Activated CD4-positive, CD25-positive, alpha-beta regulatory T cell treated with anti-CD3 and anti-CD28 coated beads, Interleukin-2, amount 50 U/mL, for 16 hours (primary cell): ENCODE measurements around the gene TOP1.

Experiments
- DNase-seq: peaks from one replicate; pipeline ENCODE4 v3.0.0-alpha.2; 2020; ENCODE audit warnings: low read depth, low spot score

Gene TOP1

DNA sequence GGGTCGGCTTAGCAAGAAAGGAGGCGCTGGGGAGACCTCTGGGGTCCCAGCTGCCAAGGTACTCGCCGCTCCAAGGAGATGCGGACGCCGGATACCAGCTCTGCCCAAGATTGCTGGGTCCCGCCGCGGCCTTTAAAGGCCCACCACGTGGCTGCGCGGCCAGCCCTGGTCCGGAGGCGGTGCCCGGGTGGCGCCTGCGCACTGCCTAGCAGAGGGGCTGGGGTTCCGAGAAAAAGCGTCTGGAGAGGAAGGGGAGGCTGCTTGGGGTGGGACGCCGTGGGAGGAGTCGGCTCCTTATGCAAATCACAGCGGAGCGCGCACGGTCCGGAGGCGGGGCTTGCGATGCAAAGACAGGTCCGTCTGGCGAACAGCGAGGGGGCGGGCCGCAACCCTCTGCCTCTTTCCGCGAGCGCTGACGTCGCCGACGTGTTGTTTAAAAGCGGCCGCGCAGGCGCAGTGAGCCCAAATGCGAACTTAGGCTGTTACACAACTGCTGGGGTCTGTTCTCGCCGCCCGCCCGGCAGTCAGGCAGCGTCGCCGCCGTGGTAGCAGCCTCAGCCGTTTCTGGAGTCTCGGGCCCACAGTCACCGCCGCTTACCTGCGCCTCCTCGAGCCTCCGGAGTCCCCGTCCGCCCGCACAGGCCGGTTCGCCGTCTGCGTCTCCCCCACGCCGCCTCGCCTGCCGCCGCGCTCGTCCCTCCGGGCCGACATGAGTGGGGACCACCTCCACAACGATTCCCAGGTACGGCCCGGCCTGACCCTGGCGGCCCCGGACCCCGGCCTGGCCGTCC, at the start of gene TOP1:
TOP1 (plus strand) TSS at position 464 of the 791 bp plus-strand sequence; CDS start at position 710, 246 bp downstream.
- peak; percentile 99 for DNase-seq

GRCh38 chr20:40979247-40979646, 49.4 kb upstream of the TOP1 start:
- DNase-seq = no peak

- no peak for DNase-seq
Observed at GRCh38 chr20:40980106-40980827, 48.4 kb upstream of the TOP1 start.

- no peak for DNase-seq
Observed at GRCh38 chr20:40980828-40981310, 47.8 kb upstream of the TOP1 start.

DNA sequence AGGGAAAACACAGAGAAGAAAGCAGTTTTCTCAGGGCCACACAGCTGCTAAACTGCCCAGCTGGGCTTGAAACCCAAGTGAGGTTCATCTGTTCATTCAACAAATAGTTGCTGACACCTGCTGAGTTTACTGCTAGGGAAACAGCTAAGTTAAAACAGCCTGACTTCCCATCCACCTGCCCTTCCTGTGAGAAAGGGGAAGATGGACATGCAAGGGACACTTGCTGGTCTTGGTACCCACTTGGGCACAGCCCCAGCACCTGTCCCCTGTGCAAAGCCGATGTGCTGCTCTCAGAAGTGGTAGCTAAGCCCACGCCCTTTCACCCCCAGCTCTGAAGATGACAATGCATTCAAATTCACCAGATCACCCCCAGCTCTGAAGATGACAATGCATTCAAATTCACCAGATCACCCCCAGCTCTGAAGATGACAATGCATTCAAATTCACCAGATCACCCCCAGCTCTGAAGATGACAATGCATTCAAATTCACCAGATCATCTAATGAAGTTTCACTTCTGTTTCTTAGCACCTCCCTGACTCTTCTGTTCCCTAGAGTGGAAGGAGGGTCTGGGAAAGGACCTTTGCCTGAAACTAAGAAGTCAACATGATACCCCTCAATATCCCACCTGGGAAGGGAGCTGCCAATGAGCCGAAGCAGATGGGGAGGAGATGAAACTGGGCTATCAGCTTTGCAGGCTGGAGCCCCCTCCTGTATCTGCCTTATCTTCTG, 46.0 kb upstream of the TOP1 start:
- DNase-seq = no peak

DNA sequence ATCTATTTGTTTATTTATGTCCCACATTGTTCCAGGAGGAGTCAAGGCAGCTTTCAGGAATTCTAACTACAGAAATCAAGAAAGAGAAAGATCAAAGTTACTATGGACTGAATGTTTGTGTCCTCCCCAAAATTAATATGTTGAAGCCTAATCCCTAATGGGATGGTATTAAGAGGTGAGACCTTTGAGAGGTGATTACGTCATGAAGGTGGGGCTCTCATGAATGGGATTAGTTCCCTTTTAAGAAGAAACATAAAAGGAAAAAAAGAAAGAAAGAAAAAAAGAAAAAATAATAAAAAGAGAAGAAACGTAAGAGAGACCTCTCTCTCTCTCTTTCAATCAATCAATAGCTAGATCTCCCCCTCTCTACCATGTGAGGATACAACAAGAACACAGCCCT, 44.7 kb upstream of the TOP1 start:
- DNase-seq = no peak

GRCh38 chr20:40984496-40984895, 44.1 kb upstream of the TOP1 start:
- DNase-seq = no peak

DNA sequence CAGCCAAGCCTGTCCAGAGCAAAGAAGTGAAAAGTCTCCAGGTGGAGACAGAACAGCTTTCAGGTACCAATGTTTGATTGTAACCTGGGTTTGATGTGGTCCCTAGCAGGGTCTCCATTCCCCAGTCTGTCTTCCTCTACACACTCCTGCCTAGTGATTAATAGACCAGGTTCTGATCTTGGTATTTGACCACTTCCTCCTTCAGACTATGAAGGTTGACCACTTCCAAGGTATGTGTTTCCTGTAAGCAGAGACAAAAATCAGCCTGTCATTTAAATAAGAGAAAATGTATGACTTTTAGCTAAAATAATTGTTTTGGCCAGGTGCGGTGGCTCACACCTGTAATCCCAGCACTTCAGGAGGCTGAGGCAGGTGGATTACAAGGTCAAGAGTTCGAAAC, 41.8 kb upstream of the TOP1 start:
- DNase-seq = no peak

GRCh38 chr20:40990542-40991120, 38.0 kb upstream of the TOP1 start:
- DNase-seq = peak; percentile 38

- no peak for DNase-seq
Observed at GRCh38 chr20:40991181-40991889, 37.3 kb upstream of the TOP1 start.

- no peak for DNase-seq
Observed at GRCh38 chr20:40992349-40993113, 36.1 kb upstream of the TOP1 start.

DNA sequence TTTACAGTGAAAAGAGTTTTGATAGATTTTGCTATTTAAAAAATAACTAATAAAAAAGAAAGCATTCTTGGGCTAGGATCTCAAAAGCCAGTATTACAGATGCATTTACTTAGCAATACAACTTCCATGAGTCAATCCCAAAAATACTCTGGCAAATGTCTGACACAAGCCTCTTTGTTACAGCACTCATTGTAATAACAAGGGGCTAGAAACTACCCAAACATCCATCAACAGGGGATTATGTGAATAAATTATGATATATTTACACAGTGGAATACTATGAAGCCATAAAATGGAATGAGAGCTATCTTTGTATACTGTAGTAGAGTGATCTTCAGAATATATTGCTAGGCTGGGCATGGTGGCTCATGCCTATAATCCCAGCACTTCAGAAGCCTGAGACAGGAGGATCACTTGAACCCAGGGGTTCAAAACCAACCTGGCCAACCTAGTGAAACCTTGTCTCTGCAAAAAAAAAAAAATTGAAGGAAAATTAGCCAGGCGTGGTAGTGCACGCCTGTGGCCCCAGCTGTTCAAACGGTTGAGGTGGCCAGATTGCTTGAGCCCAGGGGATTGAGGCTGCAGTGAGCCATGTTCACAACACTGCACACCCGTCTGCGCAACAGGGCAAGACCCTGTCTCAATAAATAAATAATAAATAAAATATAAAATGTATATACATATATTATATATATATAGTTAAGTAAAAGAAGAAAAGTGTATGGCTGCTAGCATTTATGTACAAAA, 34.7 kb upstream of the TOP1 start:
- no peak for DNase-seq

DNA sequence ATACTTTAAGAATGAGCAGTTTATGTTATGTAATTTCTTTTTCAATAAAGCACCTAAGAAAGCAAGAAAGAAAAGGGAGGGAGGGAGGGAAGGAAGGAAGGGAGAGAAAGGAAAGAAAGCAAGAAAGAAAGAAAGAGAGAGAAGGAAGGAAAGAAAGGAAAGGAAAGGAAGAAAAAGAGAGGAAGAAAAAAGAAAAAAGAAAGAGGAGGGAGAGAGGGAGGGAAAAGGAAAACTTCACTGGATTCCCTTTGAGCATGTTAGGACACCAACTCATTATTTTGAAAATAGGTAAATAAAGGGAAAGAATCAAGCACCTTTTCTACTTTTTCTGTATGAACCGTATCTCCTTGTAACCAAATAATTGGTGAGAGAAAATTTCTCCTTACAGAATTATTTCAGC, 32.3 kb upstream of the TOP1 start:
- no peak for DNase-seq

- no peak for DNase-seq
Observed at GRCh38 chr20:40997116-40997515, 31.5 kb upstream of the TOP1 start.

DNA sequence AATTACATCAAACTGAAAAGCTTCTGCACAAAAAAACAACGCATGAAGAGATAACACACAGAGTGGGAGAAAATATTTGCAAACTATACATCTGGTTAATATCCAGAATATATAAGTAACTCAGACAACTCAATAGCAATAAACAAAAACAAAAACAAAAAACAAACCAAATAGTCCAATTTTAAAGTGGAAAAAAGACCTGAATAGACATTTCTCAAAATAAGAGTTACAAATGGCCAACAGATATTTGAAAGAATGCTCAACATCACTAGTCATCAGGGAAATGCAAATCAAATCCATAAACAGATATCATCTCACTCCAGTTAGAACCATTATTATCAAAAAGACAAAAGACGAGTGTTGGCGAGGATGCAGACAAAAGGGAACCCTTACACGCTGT, 28.8 kb upstream of the TOP1 start:
- no peak for DNase-seq

- DNase-seq = no peak
Observed at GRCh38 chr20:41000628-41001027, 28.0 kb upstream of the TOP1 start.

DNA sequence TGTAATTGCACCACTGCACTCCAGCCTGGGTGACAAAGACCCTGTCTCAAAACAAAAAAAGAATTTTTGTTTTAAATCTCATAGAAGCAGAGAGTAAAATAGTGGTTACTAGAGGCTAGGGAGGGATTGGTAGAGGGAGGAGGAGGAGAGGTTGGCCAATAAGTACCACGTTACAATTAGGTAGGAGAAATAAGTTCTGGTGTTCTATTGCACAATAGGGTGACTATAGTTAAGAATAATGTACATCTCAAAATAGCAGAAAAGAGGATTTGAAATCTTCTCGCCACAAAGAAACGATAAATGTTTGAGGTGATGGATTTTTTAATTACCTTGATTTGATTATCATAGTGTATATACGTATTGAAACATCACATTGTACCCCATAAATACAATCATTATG, 27.1 kb upstream of the TOP1 start:
- no peak for DNase-seq

DNA sequence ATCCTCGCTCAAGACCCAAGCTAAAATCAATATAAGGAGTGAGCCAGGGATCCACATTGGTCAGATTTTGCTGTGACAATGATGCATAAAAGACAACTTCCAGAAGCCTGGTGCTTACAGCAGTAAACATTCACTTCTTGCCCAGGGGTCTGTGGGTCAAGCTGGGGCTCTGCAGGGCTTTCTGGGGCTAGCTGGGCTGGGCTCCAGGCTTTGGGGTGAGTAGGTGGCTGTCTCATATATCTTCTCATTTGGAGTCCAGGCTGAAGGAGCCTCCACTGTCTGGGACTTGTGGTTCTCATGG, 25.8 kb upstream of the TOP1 start:
- DNase-seq = no peak

- DNase-seq = peak; percentile 55
Observed at GRCh38 chr20:41003143-41003935, 25.3 kb upstream of the TOP1 start.
